ENCODE measurements around the gene BPHL. TPM values are rescaled to one million over a fixed set of nuclear protein-coding genes. Genes with fewer than 3 reads are reported as not detected.

The BPHL gene
- total and polyA plus RNA-seq, 8 donors, result 9.0 to 22.1 (median 14.8) TPM

DNA sequence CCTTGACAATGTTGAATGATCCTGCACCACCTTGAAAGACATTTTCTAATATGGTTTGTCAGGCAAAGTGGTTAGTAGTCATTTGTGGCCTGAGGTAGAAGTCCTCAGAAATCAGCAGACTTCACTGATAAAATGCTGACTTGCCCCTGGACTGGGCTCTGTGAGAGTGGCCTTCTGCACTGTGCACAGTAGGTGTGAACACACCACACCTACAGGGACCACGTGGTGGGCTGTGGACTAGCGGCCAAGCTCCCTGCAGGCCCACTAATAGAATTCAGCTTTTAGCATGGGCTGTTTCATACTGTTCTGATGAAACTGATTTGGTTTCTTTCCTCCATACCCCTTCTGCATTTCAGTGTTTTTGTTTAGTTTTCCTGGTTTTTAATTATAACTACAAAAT lies 7.3 kb downstream of the BPHL start:
- no peak overlapping the region for H3K4me3 ChIP-seq
- DNase-seq, result no peak

GRCh38 chr6:3128356-3129108 lies 10.0 kb downstream of the BPHL start:
- Histone ChIP-seq H3K4me1 (peaks cover 0 to 3% (median 0%) of the 10 kb centered on the region in 3 donors), H3K9me3 (no peaks in the 10 kb centered on the region), H3K36me3 (no peaks in the 10 kb centered on the region), H3K27ac (peak overlapping the region in 2 of 4 donors; percentile 10 to 26), H3K4me3 (no peak overlapping the region), H3K27me3 (no peaks in the 10 kb centered on the region)
- no peak for TF ChIP-seq CTCF (IDR thresholded peaks at IDR 0.05)
- DNase-seq (peak in 2 of 6 donors; percentile 34 to 48), FAIRE-seq (no peak), ATAC-seq (peak; percentile 37 to 54 (median 47))
- intact Hi-C loops (cut with DNase I), result loop anchor here in 1 of 3 donors (5.0 kb wide), 1 partner anchor 34 kb away; no protein-coding TSS in a partner anchor
- 63 to 66% methylated on average over 15 of the region's 15 CpGs for WGBS, 2 donors

More for the DNA sequence above, 7.3 kb downstream of the BPHL start:
- FAIRE-seq, result no peak
- Histone ChIP-seq H3K4me1 (peaks cover 0 to 3% (median under 1%) of the 10 kb centered on the region in 3 donors), H3K9me3 (no peaks in the 10 kb centered on the region), H3K27me3 (no peaks in the 10 kb centered on the region), H3K36me3 (no peaks in the 10 kb centered on the region), H3K27ac (no peak overlapping the region)
- WGBS, 2 donors, result 25 to 34% methylated on average over 2 of the region's 2 CpGs
- no peak for TF ChIP-seq CTCF (IDR thresholded peaks at IDR 0.05)
- intact Hi-C loops (cut with DNase I), result loop anchor here in 1 of 3 donors (5.0 kb wide), 1 partner anchor 36 kb away; no protein-coding TSS in a partner anchor
- no peak for ATAC-seq

- Histone ChIP-seq H3K27ac (no peak overlapping the region), H3K9me3 (no peaks in the 10 kb centered on the region), H3K4me3 (no peak overlapping the region), H3K4me1 (peaks cover 6 to 15% (median 11%) of the 10 kb centered on the region in 3 donors), H3K36me3 (no peaks in the 10 kb centered on the region), H3K27me3 (no peaks in the 10 kb centered on the region)
- ATAC-seq (no peak), DNase-seq (no peak), FAIRE-seq (no peak)
- 88 to 94% methylated on average over 15 of the region's 15 CpGs for WGBS, 2 donors
- intact Hi-C loops (cut with DNase I), result no loop called here
- TF ChIP-seq CTCF (IDR thresholded peaks at IDR 0.05), result no peak
These were observed 13.2 kb downstream of the BPHL start for GRCh38 chr6:3131695-3132094.

DNA sequence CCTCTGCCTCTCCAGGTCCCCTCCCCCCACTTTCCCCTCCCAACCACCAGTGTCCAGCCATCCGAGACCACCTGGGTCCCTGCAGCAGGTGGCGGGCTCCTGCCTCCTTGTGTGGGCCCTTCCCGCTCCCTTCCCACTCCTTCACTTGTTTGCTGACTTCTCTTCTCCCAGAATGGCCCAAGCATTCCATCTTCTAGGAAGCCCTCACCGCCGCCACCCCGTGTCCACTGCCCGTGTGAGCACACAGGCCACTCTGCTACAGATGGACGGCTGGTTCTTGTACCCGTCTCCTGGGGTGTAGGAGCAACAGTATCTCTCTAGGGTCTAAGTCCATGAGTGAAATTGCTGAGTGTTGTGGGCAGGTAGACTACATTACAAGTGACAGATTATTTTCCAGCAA lies 15.0 kb downstream of the BPHL start:
- TF ChIP-seq CTCF (IDR thresholded peaks at IDR 0.05), result no peak
- H3K4me1 ChIP-seq, result peaks cover 23 to 31% (median 27%) of the 10 kb centered on the region in 3 donors
- ATAC-seq (no peak), FAIRE-seq (no peak), DNase-seq (no peak)
- H3K4me3 ChIP-seq, result no peak overlapping the region
- H3K9me3 ChIP-seq, result no peaks in the 10 kb centered on the region
- H3K27me3 ChIP-seq, result no peaks in the 10 kb centered on the region
- H3K27ac ChIP-seq, result peak overlapping the region in 1 of 4 donors; percentile 25
- no peaks in the 10 kb centered on the region for H3K36me3 ChIP-seq
- WGBS, 2 donors, result 83 to 85% methylated on average over 9 of the region's 9 CpGs
- intact Hi-C loops (cut with DNase I), result no loop called here
